IMR-90 (cell line): ENCODE measurements around the gene NANOGP8. TPM values are rescaled to one million over a fixed set of nuclear protein-coding genes. Genes with fewer than 3 reads are reported as not detected.

ENCODE experiments used
- ATAC-seq: fragments of 200-7000 bp; cut with Tn5 transposase; 2 replicates; pipeline ENCODE4 v1.9.1; 2020; ENCODE audit warnings: low read depth, mild to moderate bottlenecking, moderate library complexity
- BruUV-seq: library from RNA; stranded (reverse); fragments of 400-500 nt; replicated peaks from 2 replicates; lab custom pipeline; 2021; lab: Mats Ljungman, UMichigan
- CTCF ChIA-PET: fragments of 300-600 bp; formaldehyde crosslinking; extraction: SDS; loops from one replicate; lab custom pipeline; 2021; ENCODE audit warnings: antibody characterized with exemption; lab: Yijun Ruan, JAX
- POLR2A ChIA-PET: fragments of 300-600 bp; sonication (Branson Sonifier 250); formaldehyde crosslinking; loops from one replicate; lab custom pipeline; 2022; ENCODE audit warnings: antibody characterized with exemption; ENCODE audit not compliant: unreplicated experiment; lab: Charles Lee
- DNase-seq: peaks from one replicate; pipeline ENCODE4 v3.0.0; 2013
- H2AFZ ChIP-seq: replicated peaks from 2 replicates; pipeline ENCODE3; 2013; ENCODE audit warnings: low read length, mild to moderate bottlenecking; ENCODE audit not compliant: poor library complexity
- H2AK5ac ChIP-seq: 2 replicates; pipeline ENCODE4 v1.6.1; 2013; ENCODE audit warnings: low read depth, low read length, inconsistent platforms
- H2AK9ac ChIP-seq: replicated peaks from 2 replicates; pipeline ENCODE3; 2013; ENCODE audit warnings: mild to moderate bottlenecking, low read depth, low read length, moderate library complexity; ENCODE audit not compliant: poor library complexity
- H2BK120ac ChIP-seq: 2 replicates; pipeline ENCODE4 v1.6.1; 2013; ENCODE audit warnings: low read depth, low read length, inconsistent platforms
- H2BK15ac ChIP-seq: 3 replicates; pipeline ENCODE4 v1.6.1; 2013; ENCODE audit warnings: low read depth, low read length, inconsistent platforms
- H2BK20ac ChIP-seq: 2 replicates; pipeline ENCODE4 v1.6.1; 2013; ENCODE audit warnings: low read depth, mild to moderate bottlenecking, inconsistent platforms, low read length, moderate library complexity
- H2BK5ac ChIP-seq: 2 replicates; pipeline ENCODE4 v1.6.1; 2013; ENCODE audit warnings: mild to moderate bottlenecking, low read depth, low read length, inconsistent platforms; ENCODE audit not compliant: poor library complexity, severe bottlenecking
- H3K14ac ChIP-seq: replicated peaks from 2 replicates; pipeline ENCODE4 v1.6.1; 2013; ENCODE audit warnings: low read depth, low read length, inconsistent platforms
- H3K18ac ChIP-seq: 2 replicates; pipeline ENCODE4 v1.6.1; 2013; ENCODE audit warnings: low read depth, low read length, control low read depth
- H3K23ac ChIP-seq: 2 replicates; pipeline ENCODE4 v1.6.1; 2013; ENCODE audit warnings: low read depth, low read length, inconsistent platforms
- H3K27ac ChIP-seq: 2 replicates; pipeline ENCODE4 v1.5.1; 2013; ENCODE audit warnings: mild to moderate bottlenecking, control low read depth, low read length; ENCODE audit not compliant: insufficient read depth
- H3K27me3 ChIP-seq: 2 replicates; pipeline ENCODE4 v1.6.1; 2013; ENCODE audit warnings: low read length; ENCODE audit not compliant: control insufficient read depth, insufficient read depth
- H3K36me3 ChIP-seq: 2 replicates; pipeline ENCODE4 v1.6.1; 2013; ENCODE audit warnings: low read length, mixed read lengths; ENCODE audit not compliant: control insufficient read depth, insufficient read depth
- H3K4ac ChIP-seq: 2 replicates; pipeline ENCODE4 v1.6.1; 2013; ENCODE audit warnings: low read depth, low read length, inconsistent platforms
- H3K4me1 ChIP-seq: 2 replicates; pipeline ENCODE4 v1.6.1; 2013; ENCODE audit warnings: low read length, mixed read lengths; ENCODE audit not compliant: control insufficient read depth, insufficient read depth
- H3K4me2 ChIP-seq: 2 replicates; pipeline ENCODE4 v1.6.1; 2013; ENCODE audit warnings: low read depth, mild to moderate bottlenecking, control low read depth, low read length, moderate library complexity
- H3K4me3 ChIP-seq: 2 replicates; pipeline ENCODE4 v1.5.1; 2013; ENCODE audit warnings: low read depth, mild to moderate bottlenecking, control low read depth, low read length, moderate library complexity; ENCODE audit not compliant: insufficient read depth
- H3K56ac ChIP-seq: 2 replicates; pipeline ENCODE4 v1.6.1; 2013; ENCODE audit warnings: low read length, inconsistent platforms; ENCODE audit not compliant: insufficient read depth; ENCODE audit errors: extremely low read depth
- H3K79me1 ChIP-seq, 2 experiments: 2 replicates each; pipeline ENCODE4 v1.6.1; 2013; ENCODE audit warnings: low read length in 2 of 2, inconsistent platforms in 1 of 2, low read depth in 1 of 2
- H3K9ac ChIP-seq: 2 replicates; pipeline ENCODE4 v1.6.1; 2013; ENCODE audit warnings: low read depth, low read length, control low read depth
- H3K9me1 ChIP-seq: 2 replicates; pipeline ENCODE4 v1.6.1; 2013; ENCODE audit warnings: low read length, inconsistent platforms; ENCODE audit not compliant: insufficient read depth
- H3K9me3 ChIP-seq: 2 replicates; pipeline ENCODE4 v1.6.1; 2013; ENCODE audit warnings: low read length; ENCODE audit not compliant: control insufficient read depth, insufficient read depth
- H4K20me1 ChIP-seq: 2 replicates; pipeline ENCODE4 v1.6.1; 2013; ENCODE audit warnings: low read length, inconsistent platforms; ENCODE audit not compliant: insufficient read depth
- H4K5ac ChIP-seq: 2 replicates; pipeline ENCODE4 v1.6.1; 2013; ENCODE audit warnings: mild to moderate bottlenecking, low read depth, low read length, control low read depth
- H4K8ac ChIP-seq, 2 experiments: 2 replicates each; pipeline ENCODE4 v1.6.1; 2013; ENCODE audit warnings: low read depth in 2 of 2, low read length in 2 of 2, control low read depth in 1 of 2, inconsistent platforms in 1 of 2
- H4K91ac ChIP-seq: 2 replicates; pipeline ENCODE4 v1.6.1; 2013; ENCODE audit warnings: low read depth, low read length, inconsistent platforms; ENCODE audit not compliant: insufficient read depth
- BHLHE40 ChIP-seq: fragments of 150-350 bp; IDR thresholded peaks from 2 replicates; pipeline ENCODE4 v1.6.1; 2016; ENCODE audit warnings: mild to moderate bottlenecking, low read depth, low read length
- FOS ChIP-seq: fragments of 150-350 bp; IDR thresholded peaks from 2 replicates; pipeline ENCODE4 v1.6.1; 2016; ENCODE audit warnings: low read depth, low read length
- MAFK ChIP-seq: IDR thresholded peaks from 2 replicates; pipeline ENCODE4 v1.6.1; 2012; ENCODE audit warnings: low read depth, low read length, improper control_type of control experiment
- WGBS, 2 experiments: methylation state at CpG; one replicate each; pipeline versions ENCODE4 v1.1.5 to v1.1.7; 2013; ENCODE audit warnings: missing lambda C conversion rate in 2 of 2; ENCODE audit not compliant: insufficient read length in 1 of 2; ENCODE audit errors: extremely low coverage in 2 of 2; 5-methylcytosine and 5-hydroxymethylcytosine counted together
- dilution Hi-C: fragments of 300-500 bp; cut with HindIII; formaldehyde crosslinking; loops from one replicate; pipeline ENCODE4 v1.14.3; 2018; ENCODE audit warnings: low sequenced_read_pairs; ENCODE audit not compliant: unreplicated experiment
- in situ Hi-C: fragments of 300-500 bp; cut with MboI; formaldehyde crosslinking; loops from 3 replicates; pipeline ENCODE4 v1.14.3; 2019; ENCODE audit warnings: low sequenced_read_pairs, inconsistent platforms, mixed read lengths
- intact Hi-C: fragments of 100-400 bp; cut with micrococcal nuclease; formaldehyde crosslinking; loops from 2 replicates; pipeline ENCODE4 v1.10.0; 2022
- polyA plus RNA-seq, 3 experiments: library from polyadenylated mRNA; depleted of rRNA; stranded (reverse); fragments of >200 nt; gene quantifications; 2 replicates each; pipeline ENCODE4 v1.2.3, GENCODE V29; 2012; ENCODE audit warnings: low replicate concordance in 1 of 3
- total RNA-seq: library from RNA; depleted of rRNA; stranded (reverse); fragments of >200 nt; gene quantifications from 2 replicates; pipeline ENCODE4 v1.2.3, GENCODE V29; 2012
- TF ChIP-seq, protein P1 (sequence below): fragments of 150-350 bp; IDR thresholded peaks from 2 replicates; pipeline ENCODE4 v1.6.1; 2016; ENCODE audit warnings: low read depth, mild to moderate bottlenecking, low read length, moderate library complexity, borderline replicate concordance

The NANOGP8 gene
- total and polyA plus RNA-seq, 2 of the 4 experiments (the other 2 are of a cell fraction) = not detected

DNA sequence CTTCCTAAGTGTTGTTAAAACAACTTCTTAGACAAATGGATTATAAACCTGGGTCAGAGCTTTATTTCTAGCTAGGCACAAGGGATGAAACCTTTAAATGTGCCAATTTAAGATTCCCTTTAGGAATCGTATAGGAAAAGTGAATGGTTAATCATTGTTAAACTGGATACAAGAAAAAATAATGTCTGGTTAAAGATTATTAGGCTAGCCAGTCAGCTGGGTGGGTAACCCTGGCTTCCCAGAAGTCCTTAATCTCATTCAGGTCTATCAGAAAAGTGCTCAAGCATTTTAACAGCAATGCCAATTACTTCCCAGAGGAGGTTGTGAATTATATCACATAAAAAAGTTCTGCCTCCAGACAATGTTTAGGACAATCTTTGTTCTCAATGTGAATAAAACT, 37.6 kb downstream of the NANOGP8 start:
- no peak overlapping the region for H2AK9ac ChIP-seq
- intact Hi-C loops = no loop called here
- no peak overlapping the region for H3K23ac ChIP-seq
- H2BK120ac ChIP-seq = no peak overlapping the region
- H2BK15ac ChIP-seq = no peak overlapping the region
- WGBS, 2 experiments = no CpG with 5 or more reads among the region's 1 CpG
- H3K4me3 ChIP-seq = no peak overlapping the region
- BruUV-seq = no TSS peak
- DNase-seq (no peak), ATAC-seq (no peak)
- H3K4me2 ChIP-seq = no peak overlapping the region
- H2BK5ac ChIP-seq = no peak overlapping the region
- H3K9me1 ChIP-seq = no peaks in the 10 kb centered on the region; the same call in 1 of the 2 replicates
- H4K5ac ChIP-seq = no peak overlapping the region
- no peaks in the 10 kb centered on the region for H3K27me3 ChIP-seq
- no peaks in the 10 kb centered on the region for H3K79me1 ChIP-seq
- H3K4me1 ChIP-seq = no peaks in the 10 kb centered on the region
- H3K56ac ChIP-seq = no peak overlapping the region
- no peaks in the 10 kb centered on the region for H3K9me3 ChIP-seq
- dilution Hi-C loops = no loop called here
- H3K9ac ChIP-seq = no peak overlapping the region
- H3K14ac ChIP-seq = no peak overlapping the region
- H4K91ac ChIP-seq = no peak overlapping the region
- CTCF ChIA-PET = interaction anchor here (0.6 kb wide), 1 partner anchor 18 kb away, joined by 3 read pairs; no protein-coding TSS in a partner anchor
- H3K4ac ChIP-seq = no peak overlapping the region
- TF ChIP-seq, protein P1, sequence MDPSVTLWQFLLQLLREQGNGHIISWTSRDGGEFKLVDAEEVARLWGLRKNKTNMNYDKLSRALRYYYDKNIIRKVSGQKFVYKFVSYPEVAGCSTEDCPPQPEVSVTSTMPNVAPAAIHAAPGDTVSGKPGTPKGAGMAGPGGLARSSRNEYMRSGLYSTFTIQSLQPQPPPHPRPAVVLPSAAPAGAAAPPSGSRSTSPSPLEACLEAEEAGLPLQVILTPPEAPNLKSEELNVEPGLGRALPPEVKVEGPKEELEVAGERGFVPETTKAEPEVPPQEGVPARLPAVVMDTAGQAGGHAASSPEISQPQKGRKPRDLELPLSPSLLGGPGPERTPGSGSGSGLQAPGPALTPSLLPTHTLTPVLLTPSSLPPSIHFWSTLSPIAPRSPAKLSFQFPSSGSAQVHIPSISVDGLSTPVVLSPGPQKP = no peak
- TF ChIP-seq MAFK (no peak), BHLHE40 (no peak), FOS (no peak)
- no peak overlapping the region for H2AFZ ChIP-seq
- POLR2A ChIA-PET = no interaction called here
- no peaks in the 10 kb centered on the region for H3K36me3 ChIP-seq
- in situ Hi-C loops = no loop called here
- no peaks in the 10 kb centered on the region for H4K20me1 ChIP-seq
- H4K8ac ChIP-seq = no peak overlapping the region
- no peak overlapping the region for H3K18ac ChIP-seq
- no peak overlapping the region for H2BK20ac ChIP-seq
- H2AK5ac ChIP-seq = no peak overlapping the region
- no peak overlapping the region for H3K27ac ChIP-seq
